LoVo (cell line): Measurements from ENCODE around the gene RBM7.

ENCODE experiments used
- DNase-seq: peaks from one replicate; pipeline ENCODE4 v3.0.0-alpha.2; 2016; ENCODE audit warnings: low spot score

RBM7 gene

GRCh38 chr11:114400216-114400914, at the start of gene RBM7, which contains the start of gene C11orf71:
RBM7 (plus strand) TSS chr11:114400666; CDS start chr11:114400672, 6 bp downstream.
C11orf71 (minus strand) TSS chr11:114400511; CDS start chr11:114400331, 180 bp downstream.
- DNase-seq = peak; percentile 99

DNA sequence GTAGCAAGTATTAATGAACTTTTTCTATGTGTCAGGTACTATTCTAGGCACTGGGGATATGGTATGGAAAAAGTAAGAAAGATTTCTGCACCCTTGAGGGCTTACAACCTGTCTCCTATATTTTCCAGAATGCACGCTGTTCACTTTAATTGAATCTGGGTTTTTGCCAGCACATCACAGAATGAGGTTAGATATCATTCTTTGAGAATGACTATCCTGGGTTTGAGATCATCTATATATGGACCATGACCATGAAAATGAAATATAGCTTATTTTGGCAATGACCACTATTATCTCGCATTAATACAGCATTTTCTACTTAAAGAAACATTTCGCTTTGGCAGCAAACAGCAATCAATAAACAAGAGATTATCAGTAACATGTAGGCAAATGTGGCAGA, 47.0 kb upstream of the RBM7 start:
- DNase-seq = no peak

DNA sequence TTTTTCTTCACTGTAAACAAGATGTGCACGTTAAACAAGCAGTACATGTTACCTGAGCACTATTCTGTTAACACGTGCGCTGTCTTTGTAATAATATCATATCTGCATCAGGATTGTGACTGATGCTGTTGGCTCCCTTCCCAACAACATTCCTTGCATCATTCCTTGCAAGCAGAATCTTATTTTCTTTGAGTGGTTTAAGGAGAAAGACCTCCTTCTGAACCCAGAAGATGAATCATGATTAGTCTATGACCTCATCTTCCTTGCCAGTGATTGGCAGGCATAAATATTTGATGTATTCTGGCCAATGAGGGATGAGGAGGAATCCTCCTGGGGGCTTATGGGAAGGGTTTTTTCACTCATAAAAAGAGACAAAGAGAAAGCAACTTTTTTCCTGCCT, 46.4 kb upstream of the RBM7 start:
- no peak for DNase-seq

- no peak for DNase-seq
Measured at GRCh38 chr11:114358716-114359115, 41.8 kb upstream of the RBM7 start.

- DNase-seq = no peak
Measured at GRCh38 chr11:114359342-114359741, 41.1 kb upstream of the RBM7 start.

- DNase-seq = no peak
Measured at GRCh38 chr11:114362326-114362725, 38.1 kb upstream of the RBM7 start.

GRCh38 chr11:114362958-114363357, 37.5 kb upstream of the RBM7 start:
- no peak for DNase-seq

DNA sequence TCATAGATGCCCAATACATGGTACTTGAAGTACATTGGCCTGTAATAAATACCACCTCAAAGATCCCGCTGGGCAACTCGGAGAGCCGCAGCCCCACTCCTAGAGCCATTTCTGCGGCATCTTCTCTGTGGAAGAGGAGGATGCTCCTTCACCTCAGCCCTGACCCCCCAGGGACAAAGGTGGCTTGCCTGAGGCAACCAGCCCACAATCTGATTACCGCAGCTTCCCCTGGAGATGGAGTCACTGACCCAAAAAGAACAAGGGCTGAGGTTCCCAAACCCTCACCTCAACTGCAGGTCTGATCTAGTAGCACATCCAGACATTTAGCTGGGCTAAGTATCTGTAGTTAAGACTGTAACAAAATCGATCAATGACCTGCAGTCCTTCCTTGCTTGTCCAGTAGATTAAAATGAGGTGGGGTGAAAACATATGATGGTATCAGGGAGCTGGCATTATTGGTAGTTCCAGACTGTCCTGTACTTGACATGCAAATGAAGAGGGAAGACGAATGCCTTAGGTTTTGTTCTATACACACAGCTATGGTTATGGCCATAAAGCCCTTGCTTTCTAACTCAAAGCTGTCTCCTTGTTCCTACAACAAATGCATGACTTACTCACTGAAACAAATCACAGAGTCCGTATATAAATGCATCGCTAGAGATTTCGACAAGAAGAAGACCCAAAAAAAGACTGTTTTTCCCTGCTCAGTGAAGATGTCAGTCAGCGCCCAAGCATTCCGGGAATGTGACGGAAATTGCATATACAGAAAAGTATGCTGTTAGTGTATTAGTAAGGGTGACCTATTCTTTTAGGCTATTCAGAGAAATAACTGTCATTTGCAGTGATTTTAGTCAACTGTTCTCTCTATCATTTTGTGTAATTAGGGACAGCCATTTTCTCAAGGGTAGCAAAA, 33.9 kb upstream of the RBM7 start:
- DNase-seq = no peak

DNA sequence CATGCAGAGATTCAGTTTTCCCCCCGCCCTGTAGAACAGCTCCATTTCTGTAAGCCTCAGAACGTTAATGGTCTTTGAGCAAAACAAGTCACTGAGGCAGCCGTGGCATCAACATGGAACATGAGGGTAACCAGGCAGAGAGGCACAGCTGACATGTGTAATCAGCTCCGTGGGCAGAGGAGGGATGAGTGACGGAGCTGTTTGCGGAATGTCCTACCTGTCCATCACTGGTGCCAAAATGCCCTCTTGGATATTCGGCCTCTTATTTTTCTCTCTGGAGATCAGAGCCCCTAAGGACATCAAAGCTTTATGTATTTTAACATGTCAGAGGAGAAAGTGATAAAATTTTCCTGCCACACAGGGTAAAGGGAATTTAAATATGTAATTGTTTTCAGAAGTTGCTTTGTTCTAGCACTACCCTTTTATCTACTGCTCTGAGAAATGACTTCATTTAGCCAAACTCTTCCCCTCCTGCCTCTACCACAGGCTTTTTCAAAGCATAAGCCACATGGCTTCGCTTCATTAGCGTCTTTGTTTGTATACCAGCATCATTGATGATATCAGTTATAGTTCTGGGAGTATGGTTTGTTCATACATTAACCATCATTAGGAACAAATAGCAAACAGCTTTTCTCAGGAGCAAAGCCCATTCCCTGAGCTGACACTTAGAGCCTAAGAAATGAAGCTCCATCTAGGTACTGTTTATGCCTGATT, 33.1 kb upstream of the RBM7 start:
- DNase-seq = no peak

GRCh38 chr11:114368918-114369680, 31.4 kb upstream of the RBM7 start:
- no peak for DNase-seq

DNA sequence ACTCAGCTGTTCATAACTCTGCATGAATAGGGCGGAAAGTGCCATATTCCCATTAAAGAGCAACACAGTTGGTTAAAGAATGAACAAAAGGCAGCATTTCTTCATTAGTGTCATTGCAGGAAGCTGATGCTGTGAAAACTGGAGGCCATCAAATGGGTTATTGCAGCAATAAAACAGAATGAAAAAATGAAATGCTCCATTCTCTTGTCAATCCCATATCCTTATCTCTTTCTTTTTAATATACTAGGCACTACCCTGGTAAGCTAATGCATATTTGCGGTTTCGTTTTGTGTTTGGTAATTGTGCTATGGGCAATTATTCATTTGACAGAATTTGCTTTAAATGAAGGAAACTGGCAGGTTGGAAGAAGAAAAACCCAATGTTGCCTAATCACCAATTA, 25.4 kb upstream of the RBM7 start:
- DNase-seq = no peak

GRCh38 chr11:114377612-114378267, 22.7 kb upstream of the RBM7 start:
- DNase-seq = peak; percentile 8

DNA sequence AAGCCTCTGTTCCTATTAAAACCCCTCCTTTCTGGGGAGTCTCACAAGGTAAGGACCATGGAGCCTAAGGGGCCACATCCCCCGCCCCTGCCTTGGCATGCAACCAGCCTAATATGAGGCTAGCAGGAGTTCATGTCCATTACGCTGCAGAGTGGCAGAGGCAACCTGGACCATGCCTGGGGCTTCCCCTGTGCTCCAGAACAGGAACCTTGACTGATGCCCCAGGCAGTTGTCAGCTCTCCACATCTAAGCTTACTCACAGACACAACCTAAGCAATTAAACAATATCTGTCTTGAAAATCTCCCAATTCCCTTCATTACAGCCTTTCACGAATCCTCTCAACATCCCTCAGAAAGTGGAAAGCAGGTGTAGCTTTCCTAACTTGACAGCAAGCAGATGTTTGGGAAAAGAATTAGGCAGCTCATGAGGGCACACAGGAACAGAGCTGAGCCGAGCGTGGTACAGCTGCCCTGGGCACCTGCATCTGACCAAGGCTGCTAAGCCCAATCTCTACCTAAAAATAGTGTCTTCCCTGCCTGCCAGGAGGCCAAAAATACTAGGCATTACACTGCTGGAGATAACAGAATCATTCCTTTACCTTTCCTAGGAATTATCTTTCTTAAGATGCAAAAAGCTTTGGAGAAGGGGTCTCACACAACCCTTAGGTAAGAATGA, 20.9 kb upstream of the RBM7 start:
- DNase-seq = no peak

- DNase-seq = no peak
Measured at GRCh38 chr11:114382509-114382908, 18.0 kb upstream of the RBM7 start.

GRCh38 chr11:114384487-114384886, 16.0 kb upstream of the RBM7 start:
- DNase-seq = peak; percentile 7

DNA sequence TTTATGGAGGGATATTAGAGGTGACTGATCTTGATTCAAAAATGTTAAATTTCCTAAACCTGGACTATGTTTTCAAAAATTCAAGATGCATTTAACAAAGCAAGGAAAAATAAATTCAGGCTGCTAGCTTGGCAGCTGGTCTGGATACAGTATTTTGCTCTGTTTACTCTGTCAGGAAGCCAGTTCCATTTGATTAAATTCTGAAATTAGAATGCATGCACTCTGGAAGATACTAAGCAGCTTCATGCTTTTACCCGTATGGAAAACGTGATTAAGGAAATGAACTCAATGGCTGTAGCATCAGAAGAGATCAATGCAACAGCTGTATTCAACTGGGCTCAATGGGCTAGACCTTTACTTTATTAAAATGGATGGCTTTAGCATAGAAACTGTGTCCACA, 14.3 kb upstream of the RBM7 start:
- DNase-seq = no peak

DNA sequence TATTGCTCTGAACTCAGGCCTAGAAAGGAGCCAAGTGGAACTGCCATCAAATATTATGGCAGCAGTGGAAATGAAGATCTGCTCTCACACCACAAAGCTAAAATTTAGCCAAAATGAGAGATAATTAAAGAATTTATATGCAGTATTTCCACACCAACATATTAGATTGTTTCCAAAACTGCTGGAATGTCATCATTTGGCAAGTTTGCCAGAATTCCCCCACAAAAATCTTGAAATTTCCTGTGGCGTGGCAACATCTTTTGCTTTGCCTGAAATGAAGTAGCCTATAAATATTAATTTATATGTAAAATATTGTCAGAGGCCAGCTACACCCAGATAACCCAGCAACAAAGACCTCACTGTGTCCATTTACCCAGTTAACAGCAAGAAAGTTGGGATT, 13.9 kb upstream of the RBM7 start:
- no peak for DNase-seq

DNA sequence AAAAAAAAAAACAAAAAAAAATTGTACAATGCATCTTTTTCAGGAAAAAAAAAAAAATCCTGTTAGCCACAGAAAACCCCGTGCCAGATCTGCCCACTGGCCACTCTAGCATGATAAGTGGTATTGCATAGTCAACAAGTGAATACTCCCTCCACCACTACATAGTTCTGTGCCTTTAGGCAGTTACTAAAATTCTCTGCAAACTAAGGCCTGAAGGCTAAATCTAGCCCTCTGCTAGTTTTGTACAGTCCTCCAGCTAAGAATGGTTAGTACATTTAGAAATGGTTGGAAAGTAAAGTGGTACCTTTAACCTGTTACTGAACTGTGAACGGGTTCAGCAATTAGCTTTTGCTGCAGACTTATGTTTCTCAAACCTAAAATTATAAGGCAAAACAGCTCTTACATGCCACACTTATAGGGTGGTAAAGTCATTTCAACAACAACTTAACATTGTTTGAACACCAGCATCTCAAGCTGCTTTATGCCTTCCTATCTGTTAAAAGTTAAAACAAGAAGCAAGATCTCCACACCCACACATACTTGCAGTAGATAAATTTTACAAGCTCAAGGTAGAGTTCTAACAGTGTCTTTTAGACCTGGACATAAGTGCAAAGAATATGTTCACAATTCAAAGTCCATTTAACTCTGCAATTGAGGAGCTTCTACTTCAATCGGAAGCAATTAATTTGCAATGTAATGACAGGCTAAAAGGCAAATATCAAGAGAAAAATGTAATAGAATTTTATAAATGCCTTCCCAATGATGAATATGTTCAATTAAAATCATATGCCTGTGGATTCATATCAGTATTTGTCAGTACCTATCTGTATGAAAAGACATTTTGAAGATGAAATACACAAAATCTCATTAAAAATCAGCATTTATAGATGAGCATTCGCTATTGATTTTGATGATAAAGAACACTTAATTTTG, 7.5 kb upstream of the RBM7 start:
- DNase-seq = no peak

- no peak for DNase-seq
Measured at GRCh38 chr11:114395736-114396135, 4.7 kb upstream of the RBM7 start.

GRCh38 chr11:114396916-114397315, 3.5 kb upstream of the RBM7 start:
- DNase-seq = no peak
